Activated CD8-positive, alpha-beta T cell treated with anti-CD3 and anti-CD28 coated beads, Interleukin-2, amount 10 ng/mL, durations not matched to agents 7 days and 5 days (primary cell): ENCODE results near the gene TUBB1. TPM values are rescaled to one million over a fixed set of nuclear protein-coding genes. Genes with fewer than 3 reads are reported as not detected.
A peak's percentile ranks its signal among the peaks of the same experiment; 100 is the strongest.
"Not testable (repeated sequence)": the region's sequence is repeated elsewhere in the genome, so short reads cannot be mapped to it uniquely, and the experiment has no call there.

Experiments
- ATAC-seq: fragments of 150-1000 bp; cut with Tn5 transposase; one replicate; pipeline ENCODE4 v1.10.0; 2021; ENCODE audit warnings: moderate library complexity
- CTCF ChIA-PET: fragments of 350-600 bp; sonication (Branson Sonifier 250); formaldehyde crosslinking; loops from one replicate; lab custom pipeline; 2021; ENCODE audit warnings: antibody characterized with exemption; lab: Charles Lee
- POLR2A ChIA-PET: fragments of 350-600 bp; sonication (Branson Sonifier 250); formaldehyde crosslinking; loops from one replicate; lab custom pipeline; 2021; ENCODE audit warnings: antibody characterized with exemption; lab: Charles Lee
- DNase-seq: peaks from one replicate; pipeline ENCODE4 v3.0.0-alpha.2; 2020
- H3K27ac Mint-ChIP-seq: one replicate; pipeline ENCODE4 v1.8.0; 2021; ENCODE audit warnings: mild to moderate bottlenecking, mixed read lengths
- H3K27me3 Mint-ChIP-seq: one replicate; pipeline ENCODE4 v1.8.0; 2021; ENCODE audit warnings: low read depth, mixed read lengths
- H3K36me3 Mint-ChIP-seq: one replicate; pipeline ENCODE4 v1.8.0; 2021; ENCODE audit warnings: low read depth, mixed read lengths
- H3K4me1 Mint-ChIP-seq: one replicate; pipeline ENCODE4 v1.8.0; 2021; ENCODE audit warnings: low read depth, mixed read lengths
- H3K4me3 Mint-ChIP-seq: one replicate; pipeline ENCODE4 v1.8.0; 2021; ENCODE audit warnings: mild to moderate bottlenecking, mixed read lengths
- H3K9me3 Mint-ChIP-seq: one replicate; pipeline ENCODE4 v1.8.0; 2022; ENCODE audit warnings: mixed read lengths; ENCODE audit not compliant: insufficient read depth
- total RNA-seq, 2 experiments: library from RNA; stranded (reverse); gene quantifications; one replicate each; pipeline ENCODE4 v1.2.3, GENCODE V29; 2021

TUBB1 gene
- total RNA-seq, 2 experiments from 2014 or later = not detected

- ATAC-seq = peak; percentile 8
- peak overlapping the region; percentile 93 for H3K4me3 Mint-ChIP-seq
- POLR2A ChIA-PET = interaction anchor here (0.6 to 2.0 kb wide), 9 partner anchors 10 to 667 kb away, joined by 3 to 10 read pairs (median 3); partner anchors contain the start of gene ATP5F1E
- peak; percentile 32 for DNase-seq
- H3K36me3 Mint-ChIP-seq = peaks cover 18% of the 10 kb centered on the region
- peaks cover 9% of the 10 kb centered on the region for H3K27me3 Mint-ChIP-seq
- peak overlapping the region; percentile 87 for H3K27ac Mint-ChIP-seq
- no peaks in the 10 kb centered on the region for H3K9me3 Mint-ChIP-seq
- CTCF ChIA-PET = interaction anchor here (0.6 to 1.4 kb wide), 5 partner anchors 8 to 115 kb away, joined by 3 to 6 read pairs (median 3); no protein-coding TSS in a partner anchor
- H3K4me1 Mint-ChIP-seq = peaks cover 27% of the 10 kb centered on the region
Measured at GRCh38 chr20:58981628-58982364, 37.4 kb upstream of the TUBB1 start.

GRCh38 chr20:58982406-58983114 is 36.7 kb upstream of the TUBB1 start:
- CTCF ChIA-PET = interaction anchor here (1.0 to 1.4 kb wide), 5 partner anchors 8 to 115 kb away, joined by 3 to 6 read pairs (median 3); no protein-coding TSS in a partner anchor
- ATAC-seq = no peak
- peaks cover 27% of the 10 kb centered on the region for H3K4me1 Mint-ChIP-seq

GRCh38 chr20:58983115-58983468 is 36.1 kb upstream of the TUBB1 start:
- Mint-ChIP-seq H3K36me3 (peaks cover 31% of the 10 kb centered on the region), H3K27ac (peak overlapping the region; percentile 22), H3K4me1 (peaks cover 27% of the 10 kb centered on the region), H3K4me3 (peak overlapping the region; percentile 93)
- ChIA-PET POLR2A (interaction anchor here (0.6 to 2.0 kb wide), 5 partner anchors 9 to 165 kb away, joined by 3 to 10 read pairs (median 3); partner anchors contain the start of gene ATP5F1E), CTCF (interaction anchor here (0.7 to 1.4 kb wide), 4 partner anchors 11 to 614 kb away, joined by 3 to 6 read pairs (median 3); no protein-coding TSS in a partner anchor)
- not testable (repeated sequence) for DNase-seq, H3K9me3 Mint-ChIP-seq, ATAC-seq, H3K27me3 Mint-ChIP-seq

More at GRCh38 chr20:58982406-58983114, 36.7 kb upstream of the TUBB1 start:
- H3K27ac Mint-ChIP-seq = peak overlapping the region; percentile 87
- H3K9me3 Mint-ChIP-seq = no peaks in the 10 kb centered on the region
- peak; percentile 41 for DNase-seq
- POLR2A ChIA-PET = interaction anchor here (0.6 to 2.0 kb wide), 8 partner anchors 10 to 667 kb away, joined by 3 to 10 read pairs (median 3); partner anchors contain the start of gene ATP5F1E
- H3K36me3 Mint-ChIP-seq = peaks cover 26% of the 10 kb centered on the region
- H3K27me3 Mint-ChIP-seq = peaks cover 7% of the 10 kb centered on the region
- peak overlapping the region; percentile 93 for H3K4me3 Mint-ChIP-seq

- POLR2A ChIA-PET = interaction anchor here (1.3 kb wide), 1 partner anchor 9 kb away, joined by 4 read pairs; no protein-coding TSS in a partner anchor
- H3K36me3 Mint-ChIP-seq = peaks cover 43% of the 10 kb centered on the region
- CTCF ChIA-PET = no interaction called here
- peak overlapping the region; percentile 23 for H3K27ac Mint-ChIP-seq
- no peak overlapping the region for H3K4me3 Mint-ChIP-seq
- no peaks in the 10 kb centered on the region for H3K27me3 Mint-ChIP-seq
- ATAC-seq = no peak
- DNase-seq = no peak
- H3K9me3 Mint-ChIP-seq = no peaks in the 10 kb centered on the region
- peaks cover 27% of the 10 kb centered on the region for H3K4me1 Mint-ChIP-seq
Measured at GRCh38 chr20:58984691-58985090, 34.5 kb upstream of the TUBB1 start.

- ChIA-PET POLR2A (no interaction called here), CTCF (no interaction called here)
- ATAC-seq = no peak
- H3K36me3 Mint-ChIP-seq = peaks cover 48% of the 10 kb centered on the region
- H3K27me3 Mint-ChIP-seq = no peaks in the 10 kb centered on the region
- DNase-seq = no peak
- no peaks in the 10 kb centered on the region for H3K9me3 Mint-ChIP-seq
- H3K4me3 Mint-ChIP-seq = no peak overlapping the region
- H3K27ac Mint-ChIP-seq = peak overlapping the region; percentile 21
- peaks cover 27% of the 10 kb centered on the region for H3K4me1 Mint-ChIP-seq
Measured at GRCh38 chr20:58985656-58986055, 33.6 kb upstream of the TUBB1 start.

GRCh38 chr20:58986286-58986967 is 32.8 kb upstream of the TUBB1 start:
- no peak for DNase-seq
- Mint-ChIP-seq H3K9me3 (no peaks in the 10 kb centered on the region), H3K27me3 (no peaks in the 10 kb centered on the region), H3K27ac (peak overlapping the region; percentile 13), H3K4me1 (peaks cover 27% of the 10 kb centered on the region), H3K36me3 (peaks cover 54% of the 10 kb centered on the region), H3K4me3 (no peak overlapping the region)
- ChIA-PET CTCF (no interaction called here), POLR2A (no interaction called here)
- no peak for ATAC-seq

GRCh38 chr20:58986968-58987517 is 32.2 kb upstream of the TUBB1 start:
- POLR2A ChIA-PET = no interaction called here

GRCh38 chr20:58987790-58988564 is 31.3 kb upstream of the TUBB1 start:
- Mint-ChIP-seq H3K36me3 (peaks cover 60% of the 10 kb centered on the region), H3K4me3 (no peak overlapping the region), H3K9me3 (no peaks in the 10 kb centered on the region), H3K27ac (no peak overlapping the region), H3K27me3 (no peaks in the 10 kb centered on the region), H3K4me1 (peaks cover 15% of the 10 kb centered on the region)
- CTCF ChIA-PET = no interaction called here
- DNase-seq (no peak), ATAC-seq (no peak)
- POLR2A ChIA-PET = no interaction called here

More at GRCh38 chr20:58986968-58987517, 32.2 kb upstream of the TUBB1 start:
- Mint-ChIP-seq H3K36me3 (peaks cover 59% of the 10 kb centered on the region), H3K27ac (peak overlapping the region; percentile 13), H3K4me1 (peaks cover 23% of the 10 kb centered on the region), H3K9me3 (no peaks in the 10 kb centered on the region), H3K27me3 (no peaks in the 10 kb centered on the region), H3K4me3 (no peak overlapping the region)
- DNase-seq (no peak), ATAC-seq (no peak)
- CTCF ChIA-PET = no interaction called here

GRCh38 chr20:58988565-58988882 is 30.7 kb upstream of the TUBB1 start:
- Mint-ChIP-seq H3K36me3 (peaks cover 64% of the 10 kb centered on the region), H3K27me3 (no peaks in the 10 kb centered on the region), H3K9me3 (no peaks in the 10 kb centered on the region), H3K4me3 (no peak overlapping the region), H3K27ac (no peak overlapping the region), H3K4me1 (peaks cover 12% of the 10 kb centered on the region)
- CTCF ChIA-PET = no interaction called here
- ATAC-seq (no peak), DNase-seq (no peak)
- POLR2A ChIA-PET = no interaction called here

GRCh38 chr20:58989196-58989595 is 30.0 kb upstream of the TUBB1 start:
- H3K4me3 Mint-ChIP-seq = no peak overlapping the region
- H3K27me3 Mint-ChIP-seq = no peaks in the 10 kb centered on the region
- ChIA-PET POLR2A (interaction anchor here (0.7 kb wide), 1 partner anchor 36 kb away, joined by 3 read pairs; no protein-coding TSS in a partner anchor), CTCF (no interaction called here)
- DNase-seq = no peak
- H3K4me1 Mint-ChIP-seq = peaks cover 5% of the 10 kb centered on the region
- H3K9me3 Mint-ChIP-seq = no peaks in the 10 kb centered on the region
- peaks cover 68% of the 10 kb centered on the region for H3K36me3 Mint-ChIP-seq
- no peak overlapping the region for H3K27ac Mint-ChIP-seq
- no peak for ATAC-seq
